Caco-2 (cell line): ENCODE data around the gene SIX5. TPM values are rescaled to one million over a fixed set of nuclear protein-coding genes. Genes with fewer than 3 reads are reported as not detected.
A peak's percentile ranks its signal among the peaks of the same experiment; 100 is the strongest.

Source experiments
- BruUV-seq: library from RNA; stranded (reverse); fragments of 400-500 nt; replicated peaks from 2 replicates; lab custom pipeline; 2021; lab: Mats Ljungman, UMichigan
- CTCF ChIA-PET: fragments of 300-600 bp; sonication (Branson Sonifier 250); formaldehyde crosslinking; loops from one replicate; lab custom pipeline; 2022; ENCODE audit warnings: antibody characterized with exemption; lab: Charles Lee
- POLR2A ChIA-PET: fragments of 300-600 bp; sonication (Branson Sonifier 250); formaldehyde crosslinking; loops from one replicate; lab custom pipeline; 2022; ENCODE audit warnings: antibody characterized with exemption; lab: Charles Lee
- DNase-seq, 2 experiments: peaks; one replicate each; pipeline versions ENCODE4 v3.0.0 to v3.0.0-alpha.2; 2020 to 2022
- H3K27me3 ChIP-seq: replicated peaks from 2 replicates; pipeline ENCODE4 v1.6.0; 2011; ENCODE audit warnings: low read length; ENCODE audit not compliant: control insufficient read depth, insufficient read depth
- H3K36me3 ChIP-seq: 2 replicates; pipeline ENCODE4 v1.5.1; 2011; ENCODE audit warnings: low read length; ENCODE audit not compliant: control insufficient read depth, insufficient read depth
- H3K4me1 ChIP-seq: fragments of 250-450 bp; sonication (Bioruptor Pico); 2 replicates; pipeline ENCODE4 v1.5.1; 2020; ENCODE audit warnings: mild to moderate bottlenecking
- H3K4me3 ChIP-seq: 2 replicates; pipeline ENCODE4 v1.5.1; 2011; ENCODE audit warnings: low read depth, mild to moderate bottlenecking, control low read depth, low read length
- H3K9me3 ChIP-seq: fragments of 250-450 bp; sonication (Bioruptor Pico); 2 replicates; pipeline ENCODE4 v1.5.1; 2020; ENCODE audit warnings: mild to moderate bottlenecking, moderate library complexity
- H3K27ac Mint-ChIP-seq: one replicate; pipeline ENCODE4 v1.8.0; 2022; ENCODE audit warnings: mixed read lengths; ENCODE audit not compliant: unreplicated experiment
- H3K27me3 Mint-ChIP-seq: one replicate; pipeline ENCODE4 v1.8.0; 2022; ENCODE audit warnings: mixed read lengths; ENCODE audit not compliant: insufficient read depth, unreplicated experiment
- H3K36me3 Mint-ChIP-seq: one replicate; pipeline ENCODE4 v1.8.0; 2022; ENCODE audit warnings: mild to moderate bottlenecking, mixed read lengths; ENCODE audit not compliant: insufficient read depth, unreplicated experiment
- H3K4me1 Mint-ChIP-seq: one replicate; pipeline ENCODE4 v1.8.0; 2022; ENCODE audit warnings: low read depth, mixed read lengths; ENCODE audit not compliant: unreplicated experiment
- H3K4me3 Mint-ChIP-seq: one replicate; pipeline ENCODE4 v1.8.0; 2022; ENCODE audit warnings: mild to moderate bottlenecking, moderate library complexity, mixed read lengths; ENCODE audit not compliant: unreplicated experiment
- H3K9me3 Mint-ChIP-seq: one replicate; pipeline ENCODE4 v1.8.0; 2022; ENCODE audit warnings: mixed read lengths; ENCODE audit not compliant: unreplicated experiment
- intact Hi-C: fragments of 100-400 bp; cut with micrococcal nuclease; formaldehyde crosslinking; loops from one replicate; pipeline ENCODE4 v1.10.0; 2022; ENCODE audit not compliant: unreplicated experiment
- total RNA-seq: library from RNA; stranded (reverse); gene quantifications from 2 replicates; pipeline ENCODE4 v1.2.3, GENCODE V29; 2022
- TF ChIP-seq, protein P1 (sequence below), 2 experiments: fragments of 200-600 bp in 1 of 2; IDR thresholded peaks; 1 replicate in 1 of 2; 2 replicates in 1 of 2; pipeline versions ENCODE4 v1.5.1 to v1.8.0; 2011 to 2022; ENCODE audit warnings: antibody characterized with exemption in 1 of 2, control low read depth in 1 of 2, inconsistent platforms in 1 of 2, low read depth in 1 of 2, low read length in 1 of 2, mild to moderate bottlenecking in 1 of 2, moderate library complexity in 1 of 2; ENCODE audit not compliant: insufficient read depth in 1 of 2, severe bottlenecking in 1 of 2, unreplicated experiment in 1 of 2

The SIX5 gene
- total RNA-seq, 1 experiment from 2014 or later: 28.6 TPM

DNA sequence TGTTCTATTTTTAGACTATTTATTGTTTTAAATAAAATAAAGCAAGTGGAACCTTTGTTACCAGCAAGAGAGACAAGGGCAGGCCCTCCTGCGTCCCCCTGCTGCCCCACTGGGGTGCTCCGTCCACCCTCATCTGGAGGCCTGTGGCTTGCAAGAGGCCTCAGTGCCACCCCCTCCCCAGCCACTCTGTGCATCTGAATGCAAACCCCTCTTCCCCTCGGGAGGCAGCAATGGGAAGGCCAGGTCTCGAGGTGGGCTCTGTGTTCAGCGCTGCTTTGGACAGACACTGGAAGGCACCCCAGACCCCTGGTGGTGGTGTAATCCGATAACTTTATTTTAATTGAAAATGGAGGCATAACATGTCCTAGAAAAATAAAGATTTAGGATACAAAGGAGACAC lies 4.6 kb downstream of the SIX5 start:
- intact Hi-C loops: no loop called here
- ChIA-PET POLR2A (interaction anchor here (0.6 to 1.1 kb wide), 2 partner anchors 20 to 34 kb away, joined by 3 to 4 read pairs; partner anchors contain the start of gene FBXO46), CTCF (no interaction called here)
- Histone ChIP-seq H3K36me3 (no peaks in the 10 kb centered on the region), H3K27me3 (no peaks in the 10 kb centered on the region), H3K4me3 (no peak overlapping the region), H3K4me1 (peaks cover 6% of the 10 kb centered on the region), H3K9me3 (no peaks in the 10 kb centered on the region)
- no TSS peak for BruUV-seq
- TF ChIP-seq, protein P1, sequence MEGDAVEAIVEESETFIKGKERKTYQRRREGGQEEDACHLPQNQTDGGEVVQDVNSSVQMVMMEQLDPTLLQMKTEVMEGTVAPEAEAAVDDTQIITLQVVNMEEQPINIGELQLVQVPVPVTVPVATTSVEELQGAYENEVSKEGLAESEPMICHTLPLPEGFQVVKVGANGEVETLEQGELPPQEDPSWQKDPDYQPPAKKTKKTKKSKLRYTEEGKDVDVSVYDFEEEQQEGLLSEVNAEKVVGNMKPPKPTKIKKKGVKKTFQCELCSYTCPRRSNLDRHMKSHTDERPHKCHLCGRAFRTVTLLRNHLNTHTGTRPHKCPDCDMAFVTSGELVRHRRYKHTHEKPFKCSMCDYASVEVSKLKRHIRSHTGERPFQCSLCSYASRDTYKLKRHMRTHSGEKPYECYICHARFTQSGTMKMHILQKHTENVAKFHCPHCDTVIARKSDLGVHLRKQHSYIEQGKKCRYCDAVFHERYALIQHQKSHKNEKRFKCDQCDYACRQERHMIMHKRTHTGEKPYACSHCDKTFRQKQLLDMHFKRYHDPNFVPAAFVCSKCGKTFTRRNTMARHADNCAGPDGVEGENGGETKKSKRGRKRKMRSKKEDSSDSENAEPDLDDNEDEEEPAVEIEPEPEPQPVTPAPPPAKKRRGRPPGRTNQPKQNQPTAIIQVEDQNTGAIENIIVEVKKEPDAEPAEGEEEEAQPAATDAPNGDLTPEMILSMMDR (IDR thresholded peaks at IDR 0.05; ENCODE audit: insufficient read depth in 1 of 2, low read depth in 1 of 2, low read length in 1 of 2, severe bottlenecking in 1 of 2, unreplicated experiment in 1 of 2): no peak
- Mint-ChIP-seq H3K27me3 (no peaks in the 10 kb centered on the region), H3K4me3 (peak overlapping the region; percentile 23), H3K27ac (peak overlapping the region; percentile 76), H3K4me1 (peaks cover 7% of the 10 kb centered on the region), H3K36me3 (peaks cover 23% of the 10 kb centered on the region), H3K9me3 (no peaks in the 10 kb centered on the region)
- DNase-seq: no peak

DNA sequence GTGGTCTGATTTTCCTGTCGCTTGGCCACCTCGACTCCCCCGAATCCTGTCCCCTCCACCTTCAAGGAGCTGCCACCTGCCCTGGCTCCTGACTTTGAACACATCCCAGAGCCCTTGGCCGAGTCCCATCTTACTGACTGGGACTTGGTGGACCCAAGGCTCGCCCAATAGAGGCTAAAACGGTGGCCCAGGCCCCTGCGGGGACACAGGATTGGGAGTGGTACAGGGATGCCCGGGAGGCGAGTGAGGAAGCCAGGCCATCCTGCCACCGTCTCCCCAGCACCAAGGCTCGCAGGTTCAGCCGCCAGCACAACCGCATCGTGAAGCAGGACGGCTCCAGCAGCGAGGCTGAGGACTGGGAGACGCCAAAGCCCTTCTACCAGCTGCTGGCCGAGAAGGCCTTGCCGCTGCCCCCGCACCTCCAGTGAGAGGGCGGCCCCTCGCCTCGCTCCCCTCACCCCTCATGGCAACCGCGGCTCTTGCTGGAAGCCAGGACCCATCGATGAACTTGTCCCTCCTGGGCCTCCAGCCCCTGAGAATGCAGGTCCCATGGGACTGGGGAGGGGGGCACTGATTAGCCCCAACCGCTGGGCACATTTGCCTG lies 5.3 kb downstream of the SIX5 start:
- H3K27ac Mint-ChIP-seq: no peak overlapping the region
- DNase-seq: no peak
- no peaks in the 10 kb centered on the region for H3K36me3 ChIP-seq
- H3K27me3 ChIP-seq: no peaks in the 10 kb centered on the region
- H3K9me3 Mint-ChIP-seq: no peaks in the 10 kb centered on the region
- ChIA-PET POLR2A (interaction anchor here (0.6 kb wide), 1 partner anchor 21 kb away, joined by 3 read pairs; no protein-coding TSS in a partner anchor), CTCF (no interaction called here)
- H3K4me3 ChIP-seq: no peak overlapping the region
- peaks cover 17% of the 10 kb centered on the region for H3K36me3 Mint-ChIP-seq
- intact Hi-C loops: no loop called here
- no peaks in the 10 kb centered on the region for H3K27me3 Mint-ChIP-seq
- H3K9me3 ChIP-seq: no peaks in the 10 kb centered on the region
- peaks cover 7% of the 10 kb centered on the region for H3K4me1 Mint-ChIP-seq
- BruUV-seq: no TSS peak
- H3K4me1 ChIP-seq: peaks cover 6% of the 10 kb centered on the region
- H3K4me3 Mint-ChIP-seq: no peak overlapping the region
- TF ChIP-seq, protein P1 (IDR thresholded peaks at IDR 0.05; ENCODE audit: insufficient read depth in 1 of 2, low read depth in 1 of 2, low read length in 1 of 2, severe bottlenecking in 1 of 2, unreplicated experiment in 1 of 2): no peak

DNA sequence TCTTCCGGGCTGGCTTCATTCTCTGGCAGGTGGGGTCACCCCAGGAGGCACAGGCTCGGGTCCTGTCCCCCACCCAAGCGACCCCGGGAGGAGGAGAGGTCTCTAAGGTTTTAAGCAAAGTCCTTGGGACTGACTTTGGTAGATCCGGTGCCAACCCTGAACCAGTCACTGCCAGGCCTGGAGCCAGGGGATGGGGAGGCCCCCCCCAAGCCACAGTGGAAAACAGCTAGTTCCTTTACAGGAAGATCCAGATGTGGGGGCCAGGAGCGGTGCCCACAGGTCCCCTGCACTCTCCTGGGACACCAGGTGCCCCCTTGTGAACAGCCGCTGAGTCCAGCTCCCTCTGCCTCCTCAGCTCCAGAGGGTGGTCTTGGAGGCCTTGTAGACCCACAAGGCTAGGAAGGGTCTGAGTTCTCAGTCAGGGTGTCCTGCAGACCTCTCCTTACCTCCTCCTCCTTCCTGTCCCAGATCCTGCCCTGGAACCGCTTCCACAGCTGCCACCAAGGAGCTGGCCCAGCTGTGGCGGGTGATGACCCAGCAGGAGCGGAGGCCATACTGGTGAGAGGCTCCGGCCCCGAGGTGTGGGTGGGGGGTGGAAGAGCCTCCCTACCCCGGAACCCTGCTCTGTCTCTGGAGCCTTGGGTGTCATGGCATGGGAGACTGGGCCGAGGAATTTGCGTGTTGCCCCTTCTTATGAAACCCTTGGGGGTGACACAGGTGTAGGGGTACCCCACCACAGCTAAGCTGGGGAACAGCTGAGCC lies 6.0 kb downstream of the SIX5 start:
- H3K4me1 Mint-ChIP-seq: peaks cover 7% of the 10 kb centered on the region
- H3K4me3 Mint-ChIP-seq: no peak overlapping the region

More for the DNA sequence above, 6.0 kb downstream of the SIX5 start:
- no TSS peak for BruUV-seq
- Histone ChIP-seq H3K4me3 (no peak overlapping the region), H3K27me3 (no peaks in the 10 kb centered on the region), H3K4me1 (peaks cover 6% of the 10 kb centered on the region), H3K36me3 (no peaks in the 10 kb centered on the region), H3K9me3 (no peaks in the 10 kb centered on the region)
- intact Hi-C loops: no loop called here
- ChIA-PET CTCF (interaction anchor here (1.3 kb wide), 1 partner anchor 11 kb away, joined by 3 read pairs; no protein-coding TSS in a partner anchor), POLR2A (no interaction called here)
- DNase-seq: no peak
- Mint-ChIP-seq H3K27ac (no peak overlapping the region), H3K36me3 (peaks cover 13% of the 10 kb centered on the region), H3K27me3 (no peaks in the 10 kb centered on the region), H3K9me3 (no peaks in the 10 kb centered on the region)
- TF ChIP-seq, protein P1 (IDR thresholded peaks at IDR 0.05; ENCODE audit: insufficient read depth in 1 of 2, low read depth in 1 of 2, low read length in 1 of 2, severe bottlenecking in 1 of 2, unreplicated experiment in 1 of 2): no peak
